Endodermal cell (in vitro differentiated cells): Measurements from ENCODE around the gene LILRB1. TPM values are rescaled to one million over a fixed set of nuclear protein-coding genes. Genes with fewer than 3 reads are reported as not detected.

ENCODE experiments used
- DNase-seq: peaks from one replicate; pipeline ENCODE4 v3.0.0-alpha.2; 2017
- H3K27ac ChIP-seq: 2 replicates; pipeline ENCODE4 v1.5.1; 2013; ENCODE audit warnings: mild to moderate bottlenecking, low read depth, low read length, moderate library complexity
- H3K27me3 ChIP-seq: 2 replicates; pipeline ENCODE4 v1.6.1; 2013; ENCODE audit warnings: mild to moderate bottlenecking, low read length, moderate library complexity; ENCODE audit not compliant: insufficient read depth, control insufficient read depth, poor library complexity, severe bottlenecking
- H3K36me3 ChIP-seq: 2 replicates; pipeline ENCODE4 v1.7.0; 2013; ENCODE audit warnings: mild to moderate bottlenecking, low read length, moderate library complexity; ENCODE audit not compliant: control insufficient read depth, insufficient read depth
- H3K4me1 ChIP-seq: one replicate; pipeline ENCODE4 v1.7.0; 2013; ENCODE audit warnings: low read length; ENCODE audit not compliant: control insufficient read depth, insufficient read depth
- H3K4me3 ChIP-seq: 2 replicates; pipeline ENCODE4 v1.5.1; 2013; ENCODE audit warnings: mild to moderate bottlenecking, low read length, moderate library complexity
- H3K9ac ChIP-seq: 2 replicates; pipeline ENCODE4 v1.6.1; 2013; ENCODE audit warnings: mild to moderate bottlenecking, low read length, moderate library complexity; ENCODE audit not compliant: poor library complexity, severe bottlenecking; ENCODE audit errors: extremely low read depth
- H3K9me3 ChIP-seq: 2 replicates; pipeline ENCODE4 v1.6.1; 2013; ENCODE audit warnings: mild to moderate bottlenecking, low read length, moderate library complexity; ENCODE audit not compliant: control insufficient read depth
- H3K27ac Mint-ChIP-seq: 2 replicates; pipeline ENCODE4 v1.8.0; 2020; ENCODE audit warnings: mixed read lengths
- H3K27me3 Mint-ChIP-seq: 2 replicates; pipeline ENCODE4 v1.8.0; 2021; ENCODE audit warnings: mild to moderate bottlenecking, mixed read lengths; ENCODE audit not compliant: insufficient read depth
- H3K36me3 Mint-ChIP-seq: 2 replicates; pipeline ENCODE4 v1.8.0; 2020; ENCODE audit warnings: low read depth, mixed read lengths
- H3K4me1 Mint-ChIP-seq: 2 replicates; pipeline ENCODE4 v1.8.0; 2020; ENCODE audit warnings: mixed read lengths
- H3K4me3 Mint-ChIP-seq: 2 replicates; pipeline ENCODE4 v1.8.0; 2020; ENCODE audit warnings: mild to moderate bottlenecking, moderate library complexity, mixed read lengths
- H3K9me3 Mint-ChIP-seq: 2 replicates; pipeline ENCODE4 v1.8.0; 2020; ENCODE audit warnings: mild to moderate bottlenecking, mixed read lengths
- CTCF ChIP-seq: fragments of 200-600 bp; sonication (generic); conservative IDR thresholded peaks from 2 replicates; pipeline ENCODE4 v1.5.0; 2021; ENCODE audit warnings: antibody characterized with exemption, mild to moderate bottlenecking
- WGBS, 2 experiments: methylation state at CpG; one replicate each; pipeline versions ENCODE4 v1.1.5 to v1.1.7; 2013; ENCODE audit warnings: missing lambda C conversion rate in 2 of 2, mixed read lengths in 1 of 2; ENCODE audit not compliant: insufficient coverage in 1 of 2, insufficient read length in 1 of 2; 5-methylcytosine and 5-hydroxymethylcytosine counted together
- total RNA-seq, 2 donors: library from RNA; stranded (reverse); fragmentation: NEBNext Ultra II Directional in 1 of 2; extraction: Animal tissue kit (Norgen Biotek cat#: 25700) in 1 of 2; gene quantifications; 2 replicates in 1 of 2; 3 replicates in 1 of 2; pipeline ENCODE4 v1.2.1, GENCODE V29; 2021

The LILRB1 gene
- total RNA-seq, 2 donors from 2014 or later = not detected

- H3K4me1 ChIP-seq = no peaks in the 10 kb centered on the region
- Mint-ChIP-seq H3K27me3 (no peaks in the 10 kb centered on the region), H3K4me3 (no peak overlapping the region), H3K9me3 (peaks cover 93% of the 10 kb centered on the region), H3K4me1 (no peaks in the 10 kb centered on the region), H3K27ac (no peak overlapping the region), H3K36me3 (peaks cover 3% of the 10 kb centered on the region)
- H3K9me3 ChIP-seq = peaks cover 82% of the 10 kb centered on the region
- no peak overlapping the region for H3K27ac ChIP-seq
- H3K9ac ChIP-seq = no peak overlapping the region
- no peak for DNase-seq
- H3K4me3 ChIP-seq = no peak overlapping the region
- 49% methylated on average over 4 of the region's 4 CpGs; no CpG with 5 or more reads in 1 of the 2 experiments for WGBS, 2 experiments
- no peak for TF ChIP-seq CTCF
- H3K36me3 ChIP-seq = no peaks in the 10 kb centered on the region
- H3K27me3 ChIP-seq = no peaks in the 10 kb centered on the region
Observed at GRCh38 chr19:54606230-54606629, 24.1 kb upstream of the LILRB1 start.

DNA sequence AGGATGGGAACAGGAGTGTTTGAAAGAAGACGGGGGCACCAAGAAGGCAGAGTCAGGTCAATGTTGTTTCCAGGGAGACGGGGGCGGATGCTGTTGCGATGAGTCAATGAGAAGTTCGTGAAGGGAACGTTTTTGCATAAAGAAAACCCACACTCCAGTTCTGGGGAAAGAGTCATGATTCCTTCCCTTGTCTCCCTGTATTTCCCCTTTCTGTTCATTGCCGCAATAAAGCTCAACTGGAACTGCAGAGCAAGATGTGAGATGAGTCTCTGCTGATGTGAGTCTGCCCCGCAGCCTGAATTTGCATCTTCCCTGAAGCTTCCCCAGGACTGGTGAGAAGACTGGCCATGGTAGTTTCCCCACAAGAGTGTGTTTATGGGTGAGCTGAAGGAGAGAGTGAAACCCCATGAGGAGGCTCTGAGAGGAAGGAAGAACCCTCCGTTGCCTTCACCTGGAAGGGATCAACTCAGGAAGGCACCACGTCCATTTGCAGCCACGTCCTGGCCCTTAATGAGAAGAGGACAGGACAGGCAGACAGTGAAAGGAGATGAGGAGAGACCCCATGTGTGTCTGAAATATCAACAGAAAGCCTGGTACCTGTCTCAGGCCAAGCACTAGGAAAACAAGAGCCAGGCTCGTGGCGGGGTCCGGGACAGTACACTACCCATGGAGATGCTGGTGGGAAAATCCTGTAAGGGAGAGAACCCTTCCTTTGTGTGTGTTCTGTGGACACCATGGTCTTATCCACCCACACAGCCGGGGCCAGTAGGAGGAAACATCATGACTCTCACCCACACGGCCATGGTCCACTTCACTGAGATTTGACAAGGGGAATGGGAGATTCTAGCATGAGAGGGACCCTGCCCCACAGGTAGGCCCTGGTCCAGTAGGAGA, 23.1 kb upstream of the LILRB1 start:
- H3K4me3 Mint-ChIP-seq = no peak overlapping the region
- H3K4me1 Mint-ChIP-seq = no peaks in the 10 kb centered on the region
- Histone ChIP-seq H3K4me1 (no peaks in the 10 kb centered on the region), H3K27ac (no peak overlapping the region), H3K36me3 (no peaks in the 10 kb centered on the region), H3K27me3 (no peaks in the 10 kb centered on the region), H3K9ac (no peak overlapping the region), H3K9me3 (peaks cover 80% of the 10 kb centered on the region), H3K4me3 (no peak overlapping the region)
- DNase-seq = no peak
- no peak overlapping the region for H3K27ac Mint-ChIP-seq
- peaks cover 93% of the 10 kb centered on the region for H3K9me3 Mint-ChIP-seq
- H3K27me3 Mint-ChIP-seq = no peaks in the 10 kb centered on the region
- H3K36me3 Mint-ChIP-seq = peaks cover 3% of the 10 kb centered on the region
- WGBS, 2 experiments = 75 to 76% methylated on average over 13 to 16 of the region's 16 CpGs
- TF ChIP-seq CTCF = no peak

DNA sequence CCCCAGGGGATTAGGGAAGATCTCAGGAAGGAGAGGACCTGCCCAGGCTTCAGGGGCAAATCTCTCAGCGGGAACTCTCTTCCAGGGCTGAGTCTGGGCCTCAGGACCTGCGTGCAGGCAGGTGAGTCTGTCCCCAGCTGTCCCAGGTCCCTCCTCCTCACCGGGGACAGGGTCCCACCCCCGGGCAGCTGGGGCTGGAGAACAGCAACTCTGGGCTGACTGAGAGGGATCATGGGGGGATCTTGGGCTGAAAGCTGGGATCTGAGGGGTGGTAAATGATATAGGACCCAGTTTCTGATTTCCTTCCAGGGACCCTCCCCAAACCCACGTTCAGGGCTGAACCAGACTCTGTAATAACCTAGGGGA, 22.5 kb upstream of the LILRB1 start:
- no peaks in the 10 kb centered on the region for H3K27me3 ChIP-seq
- no peaks in the 10 kb centered on the region for H3K4me1 Mint-ChIP-seq
- H3K9me3 Mint-ChIP-seq = peaks cover 92% of the 10 kb centered on the region
- H3K9ac ChIP-seq = no peak overlapping the region
- H3K9me3 ChIP-seq = peaks cover 79% of the 10 kb centered on the region
- H3K27me3 Mint-ChIP-seq = no peaks in the 10 kb centered on the region
- TF ChIP-seq CTCF = no peak
- no peaks in the 10 kb centered on the region for H3K4me1 ChIP-seq
- H3K4me3 ChIP-seq = no peak overlapping the region
- peaks cover 3% of the 10 kb centered on the region for H3K36me3 Mint-ChIP-seq
- no peak overlapping the region for H3K27ac Mint-ChIP-seq
- no peak for DNase-seq
- no peak overlapping the region for H3K4me3 Mint-ChIP-seq
- H3K36me3 ChIP-seq = no peaks in the 10 kb centered on the region
- WGBS, 2 experiments = 33 to 55% methylated on average over 1 to 5 of the region's 5 CpGs
- H3K27ac ChIP-seq = no peak overlapping the region
